Astrocyte (in vitro differentiated cells and primary cell): ENCODE data around the gene SMIM36. TPM values are rescaled to one million over a fixed set of nuclear protein-coding genes. Genes with fewer than 3 reads are reported as not detected.

Source experiments
- DNase-seq: peaks from one replicate; pipeline ENCODE4 v3.0.0-alpha.2; 2010; ENCODE audit warnings: low read depth
- FAIRE-seq: peaks from 2 replicates; lab custom pipeline; 2011; peaks lifted over from hg19 to GRCh38; lab: Jason Lieb, UNC
- H2AFZ ChIP-seq: 2 replicates; pipeline ENCODE4 v1.6.0; 2012; ENCODE audit warnings: low read depth, low read length, inconsistent platforms
- H3K27ac ChIP-seq: 2 replicates; pipeline ENCODE4 v1.5.1; 2011; ENCODE audit warnings: low read depth, low read length, inconsistent platforms
- H3K27me3 ChIP-seq: 2 replicates; pipeline ENCODE4 v1.6.0; 2011; ENCODE audit warnings: low read length, inconsistent platforms; ENCODE audit not compliant: insufficient read depth
- H3K36me3 ChIP-seq: 2 replicates; pipeline ENCODE4 v1.5.1; 2011; ENCODE audit warnings: low read length, inconsistent platforms; ENCODE audit not compliant: insufficient read depth
- H3K4me1 ChIP-seq: 2 replicates; pipeline ENCODE4 v1.5.1; 2011; ENCODE audit warnings: low read length, inconsistent platforms; ENCODE audit not compliant: insufficient read depth
- H3K4me2 ChIP-seq: 2 replicates; pipeline ENCODE4 v1.6.0; 2012; ENCODE audit warnings: low read length, inconsistent platforms
- H3K4me3 ChIP-seq: 2 replicates; pipeline ENCODE4 v1.5.1; 2011; ENCODE audit warnings: low read depth, mild to moderate bottlenecking, low read length, inconsistent platforms; ENCODE audit not compliant: insufficient read depth
- H3K79me2 ChIP-seq: 2 replicates; pipeline ENCODE4 v1.6.0; 2012; ENCODE audit warnings: mild to moderate bottlenecking, low read length, inconsistent platforms; ENCODE audit not compliant: insufficient read depth
- H3K9ac ChIP-seq: 2 replicates; pipeline ENCODE4 v1.6.0; 2012; ENCODE audit warnings: mild to moderate bottlenecking, low read length, inconsistent platforms
- H3K9me3 ChIP-seq: 2 replicates; pipeline ENCODE4 v1.5.1; 2012; ENCODE audit warnings: low read depth, mild to moderate bottlenecking, low read length, inconsistent platforms; ENCODE audit not compliant: insufficient read depth
- H4K20me1 ChIP-seq: 2 replicates; pipeline ENCODE4 v1.6.0; 2012; ENCODE audit warnings: low read length, inconsistent platforms; ENCODE audit not compliant: insufficient read depth
- H3K27ac Mint-ChIP-seq: one replicate; pipeline ENCODE4 v1.8.0; 2021; ENCODE audit warnings: mild to moderate bottlenecking, mixed read lengths; ENCODE audit not compliant: unreplicated experiment
- H3K27me3 Mint-ChIP-seq: one replicate; pipeline ENCODE4 v1.8.0; 2021; ENCODE audit warnings: low read depth, mixed read lengths; ENCODE audit not compliant: unreplicated experiment
- H3K36me3 Mint-ChIP-seq: one replicate; pipeline ENCODE4 v1.8.0; 2021; ENCODE audit warnings: low read depth, mixed read lengths; ENCODE audit not compliant: unreplicated experiment
- H3K4me1 Mint-ChIP-seq: one replicate; pipeline ENCODE4 v1.8.0; 2021; ENCODE audit warnings: low read depth, mixed read lengths; ENCODE audit not compliant: unreplicated experiment
- H3K4me3 Mint-ChIP-seq: one replicate; pipeline ENCODE4 v1.8.0; 2021; ENCODE audit warnings: mild to moderate bottlenecking, moderate library complexity, mixed read lengths; ENCODE audit not compliant: unreplicated experiment
- H3K9me3 Mint-ChIP-seq: one replicate; pipeline ENCODE4 v1.8.0; 2021; ENCODE audit warnings: mild to moderate bottlenecking, mixed read lengths; ENCODE audit not compliant: unreplicated experiment
- CTCF ChIP-seq: IDR thresholded peaks from 2 replicates; pipeline ENCODE4 v1.5.1; 2011; ENCODE audit warnings: low read depth, mild to moderate bottlenecking, inconsistent platforms, low read length, moderate library complexity; ENCODE audit not compliant: insufficient read depth
- EZH2 ChIP-seq: IDR thresholded peaks from 2 replicates; pipeline ENCODE4 v1.6.1; 2012; ENCODE audit warnings: mild to moderate bottlenecking, low read length, inconsistent platforms; ENCODE audit not compliant: insufficient read depth
- total RNA-seq: library from RNA; stranded (reverse); gene quantifications from 2 replicates; pipeline ENCODE4 v1.2.1, GENCODE V29; 2021

Gene SMIM36
- total RNA-seq, 1 donor from 2014 or later = not detected

GRCh38 chr17:55545806-55546205, 34.6 kb upstream of the SMIM36 start:
- H3K4me3 ChIP-seq = no peak overlapping the region
- no peaks in the 10 kb centered on the region for H3K4me1 ChIP-seq
- H4K20me1 ChIP-seq = no peaks in the 10 kb centered on the region
- H3K9ac ChIP-seq = no peak overlapping the region
- no peak for DNase-seq
- Mint-ChIP-seq H3K4me1 (peaks cover 4% of the 10 kb centered on the region), H3K9me3 (peaks cover under 1% of the 10 kb centered on the region), H3K27me3 (no peaks in the 10 kb centered on the region), H3K4me3 (no peak overlapping the region), H3K36me3 (no peaks in the 10 kb centered on the region), H3K27ac (no peak overlapping the region)
- peaks cover 4% of the 10 kb centered on the region for H3K27me3 ChIP-seq
- no peak overlapping the region for H2AFZ ChIP-seq
- TF ChIP-seq CTCF (no peak), EZH2 (no peak)
- H3K79me2 ChIP-seq = no peaks in the 10 kb centered on the region
- H3K27ac ChIP-seq = no peak overlapping the region
- H3K36me3 ChIP-seq = no peaks in the 10 kb centered on the region
- no peak overlapping the region for H3K4me2 ChIP-seq
- no peak for FAIRE-seq
- no peaks in the 10 kb centered on the region for H3K9me3 ChIP-seq

DNA sequence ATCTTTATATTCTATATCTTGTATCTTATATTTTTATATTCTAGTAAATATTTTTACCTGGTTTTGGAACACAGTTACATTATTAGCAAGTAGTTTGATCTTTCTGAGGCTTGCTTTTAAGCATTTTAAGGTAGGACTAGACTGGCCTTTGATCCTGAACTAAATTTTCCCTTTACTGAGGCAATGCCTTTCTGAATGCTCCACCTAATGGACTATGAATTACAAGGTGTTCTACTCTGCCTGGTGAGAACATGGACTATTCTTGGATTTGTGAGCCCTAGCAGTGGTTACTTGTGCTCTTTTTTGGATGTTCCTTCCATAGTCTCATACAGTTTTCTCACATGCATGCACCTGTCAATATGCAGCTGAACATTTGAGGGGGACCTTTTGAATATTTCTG, 32.5 kb upstream of the SMIM36 start:
- Histone ChIP-seq H3K4me1 (peaks cover 2% of the 10 kb centered on the region), H3K79me2 (no peaks in the 10 kb centered on the region), H3K36me3 (no peaks in the 10 kb centered on the region), H4K20me1 (no peaks in the 10 kb centered on the region), H3K27ac (no peak overlapping the region), H3K4me2 (no peak overlapping the region), H3K9me3 (no peaks in the 10 kb centered on the region), H2AFZ (no peak overlapping the region), H3K9ac (no peak overlapping the region), H3K4me3 (no peak overlapping the region), H3K27me3 (no peaks in the 10 kb centered on the region)
- TF ChIP-seq CTCF (no peak), EZH2 (no peak)
- Mint-ChIP-seq H3K9me3 (no peaks in the 10 kb centered on the region), H3K27ac (no peak overlapping the region), H3K4me1 (peaks cover 8% of the 10 kb centered on the region), H3K36me3 (no peaks in the 10 kb centered on the region), H3K27me3 (no peaks in the 10 kb centered on the region), H3K4me3 (no peak overlapping the region)
- DNase-seq (no peak), FAIRE-seq (no peak)

DNA sequence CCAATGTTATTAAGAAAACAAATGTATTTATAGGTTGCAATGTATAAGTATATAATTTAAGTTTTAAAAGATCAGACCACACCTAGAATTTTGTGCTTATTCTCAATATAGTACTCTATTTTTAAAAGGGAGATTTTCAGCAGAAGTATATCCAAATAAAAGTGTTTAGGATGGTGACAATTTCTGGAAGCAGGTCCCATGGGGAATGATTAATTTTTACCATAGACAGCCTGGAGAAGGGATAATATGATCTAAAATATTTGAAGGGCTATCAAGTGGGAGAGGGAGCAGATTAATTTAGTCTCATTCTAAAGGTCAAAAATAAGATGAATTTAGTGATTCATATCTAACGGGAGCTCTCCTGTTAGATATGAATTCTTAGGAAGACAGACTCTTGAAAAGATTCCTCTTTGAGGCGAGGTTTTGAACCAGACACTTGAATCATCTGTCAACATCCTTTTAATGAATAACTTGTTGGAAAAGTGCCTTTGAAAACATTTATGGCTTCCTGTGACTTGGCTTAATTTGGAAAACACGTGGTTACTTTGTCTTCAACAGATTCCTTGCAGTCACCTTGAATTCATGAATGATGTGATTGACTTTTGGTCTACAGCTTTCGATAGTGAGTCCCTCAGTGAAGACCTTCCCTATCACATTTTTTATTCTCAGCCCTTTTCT, 29.3 kb upstream of the SMIM36 start:
- Mint-ChIP-seq H3K27me3 (no peaks in the 10 kb centered on the region), H3K9me3 (no peaks in the 10 kb centered on the region), H3K4me1 (peaks cover 4% of the 10 kb centered on the region), H3K36me3 (no peaks in the 10 kb centered on the region), H3K4me3 (no peak overlapping the region), H3K27ac (peak overlapping the region; percentile 23)
- no peak for TF ChIP-seq CTCF
- TF ChIP-seq EZH2 = no peak
- H3K4me1 ChIP-seq = peaks cover 2% of the 10 kb centered on the region
- no peaks in the 10 kb centered on the region for H3K9me3 ChIP-seq
- H4K20me1 ChIP-seq = no peaks in the 10 kb centered on the region
- no peak overlapping the region for H3K27ac ChIP-seq
- no peak overlapping the region for H3K9ac ChIP-seq
- H3K79me2 ChIP-seq = no peaks in the 10 kb centered on the region
- H3K27me3 ChIP-seq = no peaks in the 10 kb centered on the region
- H2AFZ ChIP-seq = no peak overlapping the region
- FAIRE-seq = no peak
- no peaks in the 10 kb centered on the region for H3K36me3 ChIP-seq
- peak overlapping the region; percentile 5 for H3K4me2 ChIP-seq
- H3K4me3 ChIP-seq = no peak overlapping the region
- DNase-seq = peak; percentile 74
